GM12864 (cell line): ENCODE data around the gene CTNNA2.
"Not testable (repeated sequence)": the region's sequence is repeated elsewhere in the genome, so short reads cannot be mapped to it uniquely, and the experiment has no call there.

Experiments
- DNase-seq: peaks from one replicate; pipeline ENCODE4 v3.0.0-alpha.2; 2011; ENCODE audit warnings: low read depth
- H3K4me3 ChIP-seq: 2 replicates; pipeline ENCODE4 v1.5.1; 2011; ENCODE audit warnings: mild to moderate bottlenecking, low read depth, low read length, control low read depth
- TF ChIP-seq, protein P1 (sequence below): IDR thresholded peaks from 2 replicates; pipeline ENCODE4 v1.5.1; 2011; ENCODE audit warnings: low read depth, mild to moderate bottlenecking, moderate library complexity, low read length, control low read depth, inconsistent platforms; ENCODE audit errors: missing control alignments

CTNNA2 gene

GRCh38 chr2:80186262-80186661 is 673.4 kb downstream of the CTNNA2 start:
- no peak for DNase-seq
- TF ChIP-seq, protein P1, sequence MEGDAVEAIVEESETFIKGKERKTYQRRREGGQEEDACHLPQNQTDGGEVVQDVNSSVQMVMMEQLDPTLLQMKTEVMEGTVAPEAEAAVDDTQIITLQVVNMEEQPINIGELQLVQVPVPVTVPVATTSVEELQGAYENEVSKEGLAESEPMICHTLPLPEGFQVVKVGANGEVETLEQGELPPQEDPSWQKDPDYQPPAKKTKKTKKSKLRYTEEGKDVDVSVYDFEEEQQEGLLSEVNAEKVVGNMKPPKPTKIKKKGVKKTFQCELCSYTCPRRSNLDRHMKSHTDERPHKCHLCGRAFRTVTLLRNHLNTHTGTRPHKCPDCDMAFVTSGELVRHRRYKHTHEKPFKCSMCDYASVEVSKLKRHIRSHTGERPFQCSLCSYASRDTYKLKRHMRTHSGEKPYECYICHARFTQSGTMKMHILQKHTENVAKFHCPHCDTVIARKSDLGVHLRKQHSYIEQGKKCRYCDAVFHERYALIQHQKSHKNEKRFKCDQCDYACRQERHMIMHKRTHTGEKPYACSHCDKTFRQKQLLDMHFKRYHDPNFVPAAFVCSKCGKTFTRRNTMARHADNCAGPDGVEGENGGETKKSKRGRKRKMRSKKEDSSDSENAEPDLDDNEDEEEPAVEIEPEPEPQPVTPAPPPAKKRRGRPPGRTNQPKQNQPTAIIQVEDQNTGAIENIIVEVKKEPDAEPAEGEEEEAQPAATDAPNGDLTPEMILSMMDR, result no peak
- no peak overlapping the region for H3K4me3 ChIP-seq

- TF ChIP-seq, protein P1, result no peak
- DNase-seq, result no peak
- no peak overlapping the region for H3K4me3 ChIP-seq
These were observed 674.3 kb downstream of the CTNNA2 start for GRCh38 chr2:80187156-80187555.

DNA sequence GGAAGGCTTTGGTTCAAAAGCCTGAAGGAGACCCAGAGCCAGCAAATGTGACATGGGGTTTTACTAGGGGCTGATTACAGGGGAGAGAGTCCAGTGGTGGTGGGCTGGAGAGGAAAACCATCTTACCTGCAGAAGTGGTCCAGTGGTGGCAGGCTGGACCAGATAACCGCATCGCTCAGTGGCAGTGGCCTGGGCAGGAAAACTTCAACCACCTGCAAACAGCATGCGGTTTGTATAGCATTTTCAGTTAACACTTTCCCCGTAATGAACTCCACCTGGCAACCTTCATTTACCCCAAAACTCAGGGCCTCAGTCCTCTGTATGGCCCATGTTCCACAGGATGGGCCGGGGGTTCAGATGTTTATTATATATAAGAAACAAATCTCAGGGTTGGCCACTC is 677.3 kb downstream of the CTNNA2 start:
- no peak for DNase-seq
- H3K4me3 ChIP-seq, result no peak overlapping the region
- TF ChIP-seq, protein P1, result no peak

DNA sequence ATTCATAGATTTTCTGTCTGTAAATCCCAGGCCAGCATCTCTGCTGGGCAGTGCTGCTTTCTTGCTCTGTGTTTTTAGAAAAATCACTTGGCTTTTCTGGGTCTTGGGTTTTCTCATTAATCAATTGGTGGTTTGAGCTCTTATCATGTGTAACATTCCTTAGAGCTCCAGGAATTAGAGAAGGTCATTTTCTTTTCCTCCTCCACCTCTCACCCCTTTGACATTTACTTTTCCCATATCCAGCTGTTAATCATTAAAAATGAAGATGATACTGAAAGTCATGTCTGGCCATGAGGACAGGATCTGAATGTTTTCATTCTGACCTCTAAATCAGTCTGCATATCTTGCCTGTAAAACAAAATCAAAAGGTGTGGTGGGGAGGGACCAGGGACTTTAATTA is 680.7 kb downstream of the CTNNA2 start:
- no peak overlapping the region for H3K4me3 ChIP-seq
- TF ChIP-seq, protein P1, result no peak
- no peak for DNase-seq

- no peak for DNase-seq
- TF ChIP-seq, protein P1, result no peak
- H3K4me3 ChIP-seq, result no peak overlapping the region
These were observed 682.2 kb downstream of the CTNNA2 start for GRCh38 chr2:80195034-80195433.

GRCh38 chr2:80198042-80198441 is 685.2 kb downstream of the CTNNA2 start:
- TF ChIP-seq, protein P1, result no peak

GRCh38 chr2:80199504-80199903 is 686.7 kb downstream of the CTNNA2 start:
- TF ChIP-seq, protein P1, result no peak
- DNase-seq, result no peak
- H3K4me3 ChIP-seq, result no peak overlapping the region

More at GRCh38 chr2:80198042-80198441, 685.2 kb downstream of the CTNNA2 start:
- no peak overlapping the region for H3K4me3 ChIP-seq
- DNase-seq, result no peak

GRCh38 chr2:80203929-80204328 is 691.1 kb downstream of the CTNNA2 start:
- DNase-seq, H3K4me3 ChIP-seq: not testable (repeated sequence)
